Smooth muscle cell (in vitro differentiated cells): Measurements from ENCODE around the gene RAP2C. TPM values are rescaled to one million over a fixed set of nuclear protein-coding genes. Genes with fewer than 3 reads are reported as not detected.
"Not testable (repeated sequence)": the region's sequence is repeated elsewhere in the genome, so short reads cannot be mapped to it uniquely, and the experiment has no call there.

Source experiments
- DNase-seq: peaks from one replicate; lab custom pipeline; 2025; ENCODE audit not compliant: unreplicated experiment; lab: John Stamatoyannopoulos, UW
- H2AFZ ChIP-seq: fragments of 200-600 bp; sonication (generic); 2 replicates; pipeline ENCODE4 v1.6.0; 2016; ENCODE audit warnings: antibody characterized with exemption, low read depth, mild to moderate bottlenecking
- H3F3A ChIP-seq: fragments of 200-600 bp; sonication (generic); 2 replicates; pipeline ENCODE4 v1.6.0; 2017; ENCODE audit warnings: antibody characterized with exemption, low read depth
- H3K27ac ChIP-seq: fragments of 200-600 bp; sonication (generic); 2 replicates; pipeline ENCODE4 v1.5.1; 2016; ENCODE audit warnings: low read depth, mild to moderate bottlenecking
- H3K27me3 ChIP-seq: fragments of 200-600 bp; sonication (generic); 2 replicates; pipeline ENCODE4 v1.6.1; 2016; ENCODE audit warnings: low read depth, mild to moderate bottlenecking
- H3K36me3 ChIP-seq: fragments of 200-600 bp; sonication (generic); 2 replicates; pipeline ENCODE4 v1.5.1; 2016; ENCODE audit warnings: low read depth
- H3K4me1 ChIP-seq: fragments of 200-600 bp; sonication (generic); 2 replicates; pipeline ENCODE4 v1.5.1; 2016; ENCODE audit warnings: low read depth
- H3K4me2 ChIP-seq: fragments of 200-600 bp; sonication (generic); 2 replicates; pipeline ENCODE4 v1.6.0; 2016; ENCODE audit warnings: mild to moderate bottlenecking
- H3K4me3 ChIP-seq: fragments of 200-600 bp; sonication (generic); 2 replicates; pipeline ENCODE4 v1.5.1; 2016; ENCODE audit warnings: mild to moderate bottlenecking
- H3K79me2 ChIP-seq: fragments of 200-600 bp; sonication (generic); 2 replicates; pipeline ENCODE4 v1.6.0; 2016; ENCODE audit warnings: low read depth, mild to moderate bottlenecking
- H3K9ac ChIP-seq: fragments of 200-600 bp; sonication (generic); 2 replicates; pipeline ENCODE4 v1.6.0; 2016; ENCODE audit warnings: low read depth
- H3K9me3 ChIP-seq: fragments of 200-600 bp; sonication (generic); replicated peaks from 2 replicates; pipeline ENCODE4 v1.5.1; 2016; ENCODE audit warnings: low read depth
- H4K20me1 ChIP-seq: fragments of 200-600 bp; sonication (generic); 2 replicates; pipeline ENCODE4 v1.6.0; 2016; ENCODE audit warnings: low read depth
- CTCF ChIP-seq: fragments of 200-600 bp; sonication (generic); IDR thresholded peaks from 2 replicates; pipeline ENCODE4 v1.5.1; 2017; ENCODE audit warnings: borderline replicate concordance, mild to moderate bottlenecking, antibody characterized with exemption; ENCODE audit not compliant: insufficient read depth, poor library complexity, severe bottlenecking
- WGBS: methylation state at CpG from one replicate; pipeline ENCODE4 v1.1.7; 2016; ENCODE audit warnings: low lambda C conversion rate; 5-methylcytosine and 5-hydroxymethylcytosine counted together
- polyA plus RNA-seq: library from polyadenylated mRNA; unstranded; fragments of >200 nt; fragmentation: Nextera tagmentation; extraction: Ambion mirVana; gene quantifications from 2 replicates; pipeline ENCODE4 v1.2.1, GENCODE V29; 2016
- total RNA-seq: library from RNA; depleted of rRNA; stranded (reverse); fragments of >200 nt; gene quantifications from 2 replicates; pipeline ENCODE4 v1.2.3, GENCODE V29; 2014

The RAP2C gene
- total and polyA plus RNA-seq, 2 experiments from 2014 or later: 21.3 to 59.2 TPM

- H3K27me3 ChIP-seq: no peaks in the 10 kb centered on the region
- TF ChIP-seq CTCF: no peak
- H3K36me3 ChIP-seq: no peaks in the 10 kb centered on the region
- no peak for DNase-seq
- H3K9ac ChIP-seq: no peak overlapping the region
- no peaks in the 10 kb centered on the region for H3K79me2 ChIP-seq
- no peaks in the 10 kb centered on the region for H3F3A ChIP-seq
- peaks cover 6% of the 10 kb centered on the region for H3K9me3 ChIP-seq
- no peak overlapping the region for H3K27ac ChIP-seq
- H3K4me1 ChIP-seq: no peaks in the 10 kb centered on the region
- no peak overlapping the region for H3K4me3 ChIP-seq
- no peak overlapping the region for H3K4me2 ChIP-seq
- no peak overlapping the region for H2AFZ ChIP-seq
- H4K20me1 ChIP-seq: no peaks in the 10 kb centered on the region
Observed at GRCh38 chrX:132165651-132166050, 53.6 kb downstream of the RAP2C start.

- no peak for DNase-seq
- no peak overlapping the region for H2AFZ ChIP-seq
- no peak overlapping the region for H3K9ac ChIP-seq
- H3K36me3 ChIP-seq: no peaks in the 10 kb centered on the region
- no peaks in the 10 kb centered on the region for H3F3A ChIP-seq
- H3K9me3 ChIP-seq: peaks cover 6% of the 10 kb centered on the region
- no peaks in the 10 kb centered on the region for H3K4me1 ChIP-seq
- no peak overlapping the region for H3K27ac ChIP-seq
- H3K79me2 ChIP-seq: no peaks in the 10 kb centered on the region
- no peak overlapping the region for H3K4me2 ChIP-seq
- TF ChIP-seq CTCF: no peak
- no peak overlapping the region for H3K4me3 ChIP-seq
- no peaks in the 10 kb centered on the region for H4K20me1 ChIP-seq
- no peaks in the 10 kb centered on the region for H3K27me3 ChIP-seq
Observed at GRCh38 chrX:132165005-132165404, 54.2 kb downstream of the RAP2C start.

GRCh38 chrX:132163094-132163493, 56.2 kb downstream of the RAP2C start:
- not testable (repeated sequence) for H3K9ac ChIP-seq, H3K36me3 ChIP-seq, H3K4me1 ChIP-seq, H3F3A ChIP-seq, DNase-seq, H3K27ac ChIP-seq, H3K4me3 ChIP-seq, H3K27me3 ChIP-seq, H2AFZ ChIP-seq, H4K20me1 ChIP-seq, H3K4me2 ChIP-seq, H3K79me2 ChIP-seq, H3K9me3 ChIP-seq
- WGBS: 87% methylated on average over 3 of the region's 3 CpGs

- no peaks in the 10 kb centered on the region for H3K9me3 ChIP-seq
- WGBS: 55% methylated on average over 4 of the region's 4 CpGs
- no peaks in the 10 kb centered on the region for H3K36me3 ChIP-seq
- H3K27ac ChIP-seq: no peak overlapping the region
- H3K79me2 ChIP-seq: no peaks in the 10 kb centered on the region
- no peak overlapping the region for H3K4me3 ChIP-seq
- H3F3A ChIP-seq: no peaks in the 10 kb centered on the region
- no peak overlapping the region for H3K9ac ChIP-seq
- H3K4me2 ChIP-seq: no peak overlapping the region
- H3K4me1 ChIP-seq: no peaks in the 10 kb centered on the region
- no peak overlapping the region for H2AFZ ChIP-seq
- TF ChIP-seq CTCF: no peak
- no peak for DNase-seq
- H4K20me1 ChIP-seq: no peaks in the 10 kb centered on the region
- no peaks in the 10 kb centered on the region for H3K27me3 ChIP-seq
Observed at GRCh38 chrX:132153166-132153565, 66.1 kb downstream of the RAP2C start.

Other genes starting within 250 kb of the RAP2C start
- gene STK26, start 196.1 kb downstream of the RAP2C start, total RNA-seq: 50.9 and 56.3 TPM in 2 replicates
- gene STK26, start 196.1 kb downstream of the RAP2C start, polyA plus RNA-seq: 13.2 and 13.8 TPM in 2 replicates
- not detected in 2 replicates for gene FRMD7, start 91.4 kb downstream of the RAP2C start, total RNA-seq
- not detected in 2 replicates for gene FRMD7, start 91.4 kb downstream of the RAP2C start, polyA plus RNA-seq